SIG-M5 (cell line): Measurements from ENCODE around the gene NFS1.
"Not testable (repeated sequence)": the region's sequence is repeated elsewhere in the genome, so short reads cannot be mapped to it uniquely, and the experiment has no call there.

Source experiments
- DNase-seq: peaks from one replicate; lab custom pipeline; 2025; lab: John Stamatoyannopoulos, UW

The NFS1 gene

GRCh38 chr20:35709259-35709658 lies 10.1 kb upstream of the NFS1 start:
- no peak for DNase-seq

GRCh38 chr20:35708502-35708901 lies 9.3 kb upstream of the NFS1 start:
- DNase-seq = no peak

GRCh38 chr20:35706591-35707529 lies 7.7 kb upstream of the NFS1 start:
- not testable (repeated sequence) for DNase-seq

- not testable (repeated sequence) for DNase-seq
Measured at GRCh38 chr20:35705894-35706293, 6.7 kb upstream of the NFS1 start.

GRCh38 chr20:35704514-35705261 lies 5.5 kb upstream of the NFS1 start:
- DNase-seq = no peak

GRCh38 chr20:35702824-35703695 lies 3.9 kb upstream of the NFS1 start:
- no peak for DNase-seq

- no peak for DNase-seq
Measured at GRCh38 chr20:35702051-35702823, 3.1 kb upstream of the NFS1 start.

- no peak for DNase-seq
Measured at GRCh38 chr20:35700625-35701148, 1.5 kb upstream of the NFS1 start.

GRCh38 chr20:35699957-35700624 lies 939 bp upstream of the NFS1 start:
- no peak for DNase-seq

GRCh38 chr20:35698298-35699126 lies 640 bp downstream of the NFS1 start:
- DNase-seq = no peak

- no peak for DNase-seq
Measured at GRCh38 chr20:35697696-35698297, 1.4 kb downstream of the NFS1 start.

- DNase-seq = no peak
Measured at GRCh38 chr20:35695978-35696377, 3.2 kb downstream of the NFS1 start.

- DNase-seq = no peak
Measured at GRCh38 chr20:35695245-35695749, 3.9 kb downstream of the NFS1 start.

- no peak for DNase-seq
Measured at GRCh38 chr20:35690265-35690664, 8.9 kb downstream of the NFS1 start.

- not testable (repeated sequence) for DNase-seq
Measured at GRCh38 chr20:35686872-35687271, 12.3 kb downstream of the NFS1 start.

GRCh38 chr20:35685368-35685767 lies 13.8 kb downstream of the NFS1 start:
- not testable (repeated sequence) for DNase-seq

- DNase-seq = no peak
Measured at GRCh38 chr20:35681960-35682359, 17.2 kb downstream of the NFS1 start.

- no peak for DNase-seq
Measured at GRCh38 chr20:35680452-35681183, 18.5 kb downstream of the NFS1 start.
